ENCODE measurements around the gene GTF3C1.

Gene GTF3C1

GRCh38 chr16:27460663-27461482, 88.8 kb downstream of the GTF3C1 start:
- TF ChIP-seq SIN3A (IDR thresholded peaks at IDR 0.05; ENCODE audit: borderline replicate concordance, insufficient read depth, low read length) (no peak), FOXP2 (optimal IDR thresholded peaks at IDR 0.05; ENCODE audit: borderline replicate concordance, extremely low read depth, extremely low read length, insufficient read depth) (no peak), REST (IDR thresholded peaks at IDR 0.05; ENCODE audit: insufficient read depth in 1 of 2, low read depth in 2 of 2, low read length in 2 of 2) (no peak), TAF1 (IDR thresholded peaks at IDR 0.05; ENCODE audit: borderline replicate concordance, insufficient read depth, low read length) (no peak), POLR2AphosphoS5 (IDR thresholded peaks at IDR 0.05; ENCODE audit: low read depth, low read length) (no peak)

GRCh38 chr16:27460213-27460612, 89.5 kb downstream of the GTF3C1 start:
- no peak for TF ChIP-seq TAF1 (IDR thresholded peaks at IDR 0.05; ENCODE audit: borderline replicate concordance, insufficient read depth, low read length)
- no peak for TF ChIP-seq FOXP2 (optimal IDR thresholded peaks at IDR 0.05; ENCODE audit: borderline replicate concordance, extremely low read depth, extremely low read length, insufficient read depth)
- TF ChIP-seq REST (IDR thresholded peaks at IDR 0.05; ENCODE audit: insufficient read depth in 1 of 2, low read depth in 2 of 2, low read length in 2 of 2), result no peak
- no peak for TF ChIP-seq POLR2AphosphoS5 (IDR thresholded peaks at IDR 0.05; ENCODE audit: low read depth, low read length)
- TF ChIP-seq SIN3A (IDR thresholded peaks at IDR 0.05; ENCODE audit: borderline replicate concordance, insufficient read depth, low read length), result no peak

GRCh38 chr16:27458987-27459688, 90.6 kb downstream of the GTF3C1 start:
- TF ChIP-seq REST (IDR thresholded peaks at IDR 0.05; ENCODE audit: insufficient read depth in 1 of 2, low read depth in 2 of 2, low read length in 2 of 2) (no peak), TAF1 (IDR thresholded peaks at IDR 0.05; ENCODE audit: borderline replicate concordance, insufficient read depth, low read length) (no peak), FOXP2 (optimal IDR thresholded peaks at IDR 0.05; ENCODE audit: borderline replicate concordance, extremely low read depth, extremely low read length, insufficient read depth) (no peak), SIN3A (IDR thresholded peaks at IDR 0.05; ENCODE audit: borderline replicate concordance, insufficient read depth, low read length) (no peak), POLR2AphosphoS5 (IDR thresholded peaks at IDR 0.05; ENCODE audit: low read depth, low read length) (no peak; the same call in 1 of the 2 replicates)

GRCh38 chr16:27458258-27458657, 91.5 kb downstream of the GTF3C1 start:
- TF ChIP-seq FOXP2 (optimal IDR thresholded peaks at IDR 0.05; ENCODE audit: borderline replicate concordance, extremely low read depth, extremely low read length, insufficient read depth) (no peak), POLR2AphosphoS5 (IDR thresholded peaks at IDR 0.05; ENCODE audit: low read depth, low read length) (no peak), SIN3A (IDR thresholded peaks at IDR 0.05; ENCODE audit: borderline replicate concordance, insufficient read depth, low read length) (no peak), TAF1 (IDR thresholded peaks at IDR 0.05; ENCODE audit: borderline replicate concordance, insufficient read depth, low read length) (no peak), REST (IDR thresholded peaks at IDR 0.05; ENCODE audit: insufficient read depth in 1 of 2, low read depth in 2 of 2, low read length in 2 of 2) (no peak)

All from PFSK-1 (cell line).